ENCODE data around the gene MTIF2. TPM values are rescaled to one million over a fixed set of nuclear protein-coding genes. Genes with fewer than 3 reads are reported as not detected.

MTIF2 gene
- total RNA-seq, 1 experiment from 2014 or later: 49.6 TPM

- Histone ChIP-seq H3F3A (ENCODE audit: low read length, unreplicated experiment) (no peaks in the 10 kb centered on the region), H3K79me2 (ENCODE audit: low read length) (no peaks in the 10 kb centered on the region), H2AFZ (ENCODE audit: low read length) (no peak overlapping the region), H3K9me3 (ENCODE audit: low read length) (no peaks in the 10 kb centered on the region), H3K9ac (ENCODE audit: low read length) (no peak overlapping the region), H3K9me2 (replicated peaks; ENCODE audit: low read length) (no peaks in the 10 kb centered on the region), H3K27me3 (ENCODE audit: low read length) (no peaks in the 10 kb centered on the region), H4K20me1 (ENCODE audit: low read length) (no peaks in the 10 kb centered on the region), H3K27ac (ENCODE audit: low read length) (no peak overlapping the region), H3K36me3 (ENCODE audit: low read depth, low read length) (no peaks in the 10 kb centered on the region), H3K4me2 (ENCODE audit: low read length) (no peak overlapping the region), H3K4me1 (ENCODE audit: insufficient read depth, low read length) (no peaks in the 10 kb centered on the region), H3K4me3 (ENCODE audit: low read length) (no peak overlapping the region)
- no TSS peak for BruUV-seq (replicated peaks)
- intact Hi-C loops (cut with micrococcal nuclease): no loop called here
- CTCF ChIA-PET: no interaction called here
- POLR2A ChIA-PET (ENCODE audit: unreplicated experiment): no interaction called here
- ATAC-seq (no peak), DNase-seq (no peak)
- TF ChIP-seq EZH2 (IDR thresholded peaks at IDR 0.05; ENCODE audit: low read length, unreplicated experiment) (no peak), EZH2phosphoT487 (IDR thresholded peaks at IDR 0.05; ENCODE audit: borderline replicate concordance, low read length) (no peak), CTCF (conservative IDR thresholded peaks at IDR 0.05; ENCODE audit: low read depth, low read length) (no peak)
Measured at GRCh38 chr2:55213822-55214221, 55.2 kb downstream of the MTIF2 start.

GRCh38 chr2:55204950-55205349, 64.1 kb downstream of the MTIF2 start:
- Histone ChIP-seq H4K20me1 (ENCODE audit: low read length) (no peaks in the 10 kb centered on the region), H3K9me2 (replicated peaks; ENCODE audit: low read length) (no peaks in the 10 kb centered on the region), H3K4me2 (ENCODE audit: low read length) (no peak overlapping the region), H3K9me3 (ENCODE audit: low read length) (no peaks in the 10 kb centered on the region), H3K27me3 (ENCODE audit: low read length) (no peaks in the 10 kb centered on the region), H2AFZ (ENCODE audit: low read length) (no peak overlapping the region), H3K4me1 (ENCODE audit: insufficient read depth, low read length) (no peaks in the 10 kb centered on the region), H3K9ac (ENCODE audit: low read length) (no peak overlapping the region), H3K36me3 (ENCODE audit: low read depth, low read length) (no peaks in the 10 kb centered on the region; the same call in 1 of the 2 replicates), H3F3A (ENCODE audit: low read length, unreplicated experiment) (no peaks in the 10 kb centered on the region), H3K79me2 (ENCODE audit: low read length) (no peaks in the 10 kb centered on the region), H3K4me3 (ENCODE audit: low read length) (no peak overlapping the region), H3K27ac (ENCODE audit: low read length) (no peak overlapping the region)
- no TSS peak for BruUV-seq (replicated peaks)
- ATAC-seq (no peak), DNase-seq (no peak)
- CTCF ChIA-PET: no interaction called here
- POLR2A ChIA-PET (ENCODE audit: unreplicated experiment): no interaction called here
- TF ChIP-seq EZH2phosphoT487 (IDR thresholded peaks at IDR 0.05; ENCODE audit: borderline replicate concordance, low read length) (no peak), CTCF (conservative IDR thresholded peaks at IDR 0.05; ENCODE audit: low read depth, low read length) (no peak), EZH2 (IDR thresholded peaks at IDR 0.05; ENCODE audit: low read length, unreplicated experiment) (no peak)
- intact Hi-C loops (cut with micrococcal nuclease): no loop called here

GRCh38 chr2:55204536-55204935, 64.5 kb downstream of the MTIF2 start:
- no peaks in the 10 kb centered on the region for H3F3A ChIP-seq (ENCODE audit: low read length, unreplicated experiment)
- no peak overlapping the region for H2AFZ ChIP-seq (ENCODE audit: low read length)
- intact Hi-C loops (cut with micrococcal nuclease): no loop called here
- H3K27ac ChIP-seq (ENCODE audit: low read length): no peak overlapping the region
- H4K20me1 ChIP-seq (ENCODE audit: low read length): no peaks in the 10 kb centered on the region
- H3K4me2 ChIP-seq (ENCODE audit: low read length): no peak overlapping the region
- H3K9me2 ChIP-seq (replicated peaks; ENCODE audit: low read length): no peaks in the 10 kb centered on the region
- H3K4me1 ChIP-seq (ENCODE audit: insufficient read depth, low read length): no peaks in the 10 kb centered on the region
- H3K27me3 ChIP-seq (ENCODE audit: low read length): no peaks in the 10 kb centered on the region
- CTCF ChIA-PET: no interaction called here
- POLR2A ChIA-PET (ENCODE audit: unreplicated experiment): no interaction called here
- BruUV-seq (replicated peaks): no TSS peak
- H3K36me3 ChIP-seq (ENCODE audit: low read depth, low read length): no peaks in the 10 kb centered on the region; the same call in 1 of the 2 replicates
- TF ChIP-seq EZH2 (IDR thresholded peaks at IDR 0.05; ENCODE audit: low read length, unreplicated experiment): no peak
- no peak for TF ChIP-seq CTCF (conservative IDR thresholded peaks at IDR 0.05; ENCODE audit: low read depth, low read length)
- no peak for TF ChIP-seq EZH2phosphoT487 (IDR thresholded peaks at IDR 0.05; ENCODE audit: borderline replicate concordance, low read length)
- DNase-seq: no peak
- ATAC-seq: no peak
- H3K4me3 ChIP-seq (ENCODE audit: low read length): no peak overlapping the region
- no peaks in the 10 kb centered on the region for H3K79me2 ChIP-seq (ENCODE audit: low read length)
- no peak overlapping the region for H3K9ac ChIP-seq (ENCODE audit: low read length)
- no peaks in the 10 kb centered on the region for H3K9me3 ChIP-seq (ENCODE audit: low read length)
